NCI-H1417 treated with DMSO at 0.1 percent for 48 hours (cell line): ENCODE results near the gene LY6G6D.

Experiments
- DNase-seq: peaks from one replicate; lab custom pipeline; 2025; lab: John Stamatoyannopoulos, UW

The LY6G6D gene

DNA sequence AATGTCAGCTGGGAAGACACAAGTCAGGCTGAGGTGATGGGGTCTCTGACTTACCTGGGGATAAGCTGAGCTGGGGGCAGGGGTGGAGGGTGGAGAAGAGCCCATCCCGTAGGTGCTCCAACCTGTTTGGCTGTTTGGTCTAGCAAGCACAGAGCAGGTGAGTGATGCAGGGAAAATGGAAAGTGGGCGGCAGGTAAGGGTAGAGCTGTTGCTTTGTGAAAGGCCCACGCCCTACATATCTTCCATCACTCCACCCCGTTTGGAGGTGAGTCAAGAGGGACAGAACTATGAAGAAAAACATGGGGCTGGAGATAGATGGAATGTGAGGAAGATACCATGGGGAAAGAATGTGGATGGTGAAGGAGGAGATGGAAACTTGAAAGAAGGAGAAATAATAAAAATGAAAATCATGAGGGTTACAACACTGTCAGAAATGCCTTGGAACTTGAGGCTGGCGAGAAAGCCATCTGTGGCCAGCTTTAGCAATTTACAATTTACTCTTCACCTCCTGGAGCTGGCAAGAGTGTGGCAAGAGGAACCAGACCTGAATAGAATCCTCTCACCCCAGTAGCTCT is 5.1 kb downstream of the LY6G6D start:
- DNase-seq: no peak

DNA sequence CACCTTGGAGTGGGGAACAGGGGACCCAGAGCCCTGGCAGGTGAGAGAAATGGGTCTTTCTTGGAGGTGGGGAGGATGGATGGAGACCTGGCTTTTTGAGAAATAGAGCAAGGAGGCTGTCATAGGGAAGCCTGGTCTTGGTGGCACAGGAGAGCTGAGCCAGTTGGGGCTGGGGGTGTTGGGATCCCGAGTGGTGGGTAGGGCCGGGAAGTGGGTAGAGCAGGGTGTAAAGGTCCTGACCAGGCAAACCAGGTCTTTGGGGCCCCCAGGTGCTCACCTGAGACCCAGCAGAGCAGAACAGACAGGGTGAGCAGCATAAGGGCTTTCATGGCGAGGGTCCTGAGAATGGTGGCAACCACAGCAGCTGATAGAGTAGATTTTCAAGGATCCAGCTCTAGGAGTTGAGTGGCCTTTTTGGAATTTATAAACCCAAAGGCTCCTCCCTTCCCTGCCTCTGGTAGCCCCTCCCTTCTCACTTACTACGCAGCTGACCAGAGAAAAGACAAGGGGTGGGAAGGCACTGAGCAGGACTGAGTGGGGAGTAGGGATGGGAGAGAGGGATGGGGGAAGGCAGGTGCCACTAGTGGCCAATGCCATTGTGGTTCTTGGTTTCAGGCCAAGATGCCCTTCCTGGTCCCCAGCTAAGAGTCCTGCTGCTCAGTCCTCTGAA is 6.3 kb downstream of the LY6G6D start, which contains the start of gene LY6G6C:
Gene LY6G6C (minus strand): TSS at position 396 of the 670 bp plus-strand sequence. CDS start 67 bp downstream, at position 329.
- no peak for DNase-seq

DNA sequence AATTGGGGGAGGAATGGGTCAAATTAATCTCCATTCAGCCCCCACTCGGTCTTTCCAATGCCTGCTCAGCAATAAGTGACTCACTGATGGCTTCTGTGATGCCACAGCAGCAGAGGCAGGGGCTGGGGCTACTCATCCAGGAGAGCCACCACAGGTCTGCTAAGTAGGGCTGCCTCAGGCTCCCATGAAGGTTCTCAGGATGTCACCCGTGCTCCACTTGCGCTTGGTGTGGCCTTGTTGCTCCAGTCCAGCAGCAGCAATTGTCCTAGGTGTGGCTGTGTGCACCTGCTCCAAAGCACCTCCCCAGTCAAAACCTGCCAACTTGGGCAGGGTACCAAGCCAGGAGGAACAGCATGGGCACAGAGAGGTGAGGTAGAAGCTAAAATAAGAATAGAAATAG is 7.0 kb downstream of the LY6G6D start:
- DNase-seq: no peak

DNA sequence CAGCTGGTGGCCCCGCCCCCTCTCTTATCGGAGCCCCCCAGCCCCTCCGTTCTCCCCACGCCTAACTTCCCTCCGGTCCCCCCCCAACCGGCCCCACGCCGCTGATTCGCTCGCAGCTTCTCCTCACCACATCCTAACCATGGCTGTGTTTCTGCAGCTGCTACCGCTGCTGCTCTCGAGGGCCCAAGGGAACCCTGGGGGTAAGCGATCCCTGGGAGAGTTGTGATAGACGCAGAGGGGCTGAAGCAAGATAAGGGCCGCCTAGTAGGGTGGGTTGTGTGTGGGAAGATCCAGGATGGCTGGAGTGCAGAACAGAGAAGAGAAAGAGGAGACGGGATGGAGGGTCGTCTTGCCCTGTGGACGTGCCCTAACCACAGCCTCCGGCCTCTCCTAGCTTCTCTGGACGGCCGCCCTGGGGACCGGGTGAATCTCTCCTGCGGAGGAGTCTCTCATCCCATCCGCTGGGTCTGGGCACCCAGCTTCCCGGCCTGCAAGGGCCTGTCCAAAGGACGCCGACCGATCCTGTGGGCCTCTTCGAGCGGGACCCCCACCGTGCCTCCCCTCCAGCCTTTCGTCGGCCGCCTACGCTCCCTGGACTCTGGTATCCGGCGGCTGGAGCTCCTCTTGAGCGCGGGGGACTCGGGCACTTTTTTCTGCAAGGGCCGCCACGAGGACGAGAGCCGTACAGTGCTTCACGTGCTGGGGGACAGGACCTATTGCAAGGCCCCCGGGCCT is 8.3 kb downstream of the LY6G6D start, which contains the start of gene MPIG6B:
Gene MPIG6B (plus strand): TSS at position 129 of the 735 bp plus-strand sequence. CDS start 11 bp downstream, at position 140.
- no peak for DNase-seq

DNA sequence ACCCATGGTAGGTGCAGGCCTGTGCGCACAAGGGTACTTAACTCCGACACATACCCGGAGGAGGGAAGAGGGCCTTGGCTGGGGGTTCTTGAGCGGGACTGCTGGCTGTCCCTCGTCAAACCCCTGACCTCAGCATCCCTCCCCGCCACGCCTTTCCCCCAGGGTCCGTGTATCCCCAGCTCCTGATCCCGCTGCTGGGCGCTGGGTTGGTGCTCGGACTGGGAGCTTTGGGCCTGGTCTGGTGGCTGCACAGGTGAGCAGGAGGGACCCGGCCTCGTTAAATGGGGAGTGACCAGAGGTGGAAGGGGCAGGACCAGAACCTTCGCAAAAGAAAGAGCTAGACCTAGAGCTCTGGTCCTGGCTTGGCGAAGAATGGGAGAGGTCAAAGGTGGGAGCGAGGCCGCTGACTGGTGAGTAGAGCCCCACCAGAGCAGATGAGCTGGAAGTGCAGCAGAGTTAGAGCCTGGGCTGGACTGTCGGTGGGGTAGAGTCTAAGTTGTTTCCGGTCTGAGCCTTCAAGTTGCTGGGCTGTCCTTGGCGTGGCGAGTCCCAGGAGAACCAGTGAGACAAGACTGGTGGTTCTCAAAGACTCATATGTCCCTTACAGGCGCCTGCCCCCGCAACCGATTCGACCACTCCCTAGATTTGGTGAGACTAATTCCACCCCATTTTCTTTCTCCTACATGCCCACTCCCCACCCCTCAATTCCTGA is 9.0 kb downstream of the LY6G6D start:
- no peak for DNase-seq

DNA sequence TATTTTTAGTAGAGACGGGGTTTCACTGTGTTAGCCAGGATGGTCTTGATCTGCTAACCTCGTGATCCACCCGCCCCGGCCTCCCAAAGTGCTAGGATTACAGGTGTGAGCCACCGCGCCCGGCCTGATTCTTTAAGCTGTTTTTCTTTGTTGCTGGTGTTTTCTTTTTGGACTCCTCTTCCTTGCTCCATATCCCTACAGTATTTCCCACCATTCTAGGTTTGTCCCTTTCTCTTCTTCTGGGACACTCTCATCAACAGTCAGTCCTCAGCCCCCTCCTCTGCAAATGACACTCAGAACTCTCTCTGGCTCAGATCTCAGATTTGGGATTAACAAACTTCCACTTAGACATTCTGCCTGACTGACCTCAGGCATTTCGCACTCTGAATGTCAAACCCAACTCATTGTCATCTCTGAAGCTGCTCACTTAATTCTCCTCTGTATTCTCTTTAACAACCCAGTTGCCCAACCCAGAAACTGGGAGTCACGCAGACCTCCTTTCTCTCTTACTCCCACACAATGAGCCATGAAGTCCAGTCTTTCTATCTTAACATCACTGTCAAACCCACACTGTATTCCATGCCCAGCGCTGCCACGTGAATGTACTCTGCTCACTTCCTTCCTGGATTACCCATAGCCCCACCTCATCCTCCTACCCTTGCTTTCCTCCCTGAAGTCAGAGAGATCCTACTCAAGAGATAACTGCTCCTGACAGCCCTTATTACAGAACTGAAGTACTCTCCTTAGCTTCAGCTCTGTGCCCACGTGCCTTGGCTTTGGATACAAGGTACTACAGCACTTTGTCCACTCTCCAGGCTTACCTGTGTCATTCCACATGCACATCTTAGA is 10.6 kb downstream of the LY6G6D start:
- DNase-seq: no peak

DNA sequence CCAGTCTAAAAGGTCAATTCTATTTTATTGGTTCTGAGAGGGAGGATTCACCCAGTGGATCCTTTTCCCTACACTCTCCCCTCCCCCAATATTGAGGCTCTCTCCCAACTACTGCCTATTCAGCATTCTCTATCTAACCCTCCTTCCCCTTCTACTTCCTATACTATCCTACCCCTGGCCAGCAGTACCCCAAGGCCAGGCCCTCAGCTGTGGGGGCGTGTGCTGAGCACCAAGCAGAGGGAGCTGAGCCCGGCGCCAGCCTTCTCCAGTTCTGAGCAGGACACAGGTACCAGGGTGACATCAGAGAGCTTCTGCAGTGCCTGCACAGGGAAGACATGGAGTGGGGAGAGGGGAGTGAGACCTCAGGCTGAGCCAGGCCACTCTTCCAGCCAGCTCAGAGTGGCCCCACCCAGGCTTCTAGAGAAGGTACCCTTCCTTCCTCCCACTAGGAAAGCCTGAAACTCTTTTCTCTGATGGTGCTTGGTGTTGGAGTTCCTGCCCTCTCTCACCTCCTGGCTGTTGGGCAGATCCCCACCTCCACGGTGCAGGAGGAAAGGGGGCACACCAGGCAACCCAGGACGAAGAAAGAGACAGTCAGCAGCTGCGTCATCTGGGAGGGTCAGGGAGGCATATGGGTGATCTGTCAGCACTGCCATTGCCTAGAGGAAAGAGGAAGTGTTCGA is 12.0 kb downstream of the LY6G6D start:
- no peak for DNase-seq

DNA sequence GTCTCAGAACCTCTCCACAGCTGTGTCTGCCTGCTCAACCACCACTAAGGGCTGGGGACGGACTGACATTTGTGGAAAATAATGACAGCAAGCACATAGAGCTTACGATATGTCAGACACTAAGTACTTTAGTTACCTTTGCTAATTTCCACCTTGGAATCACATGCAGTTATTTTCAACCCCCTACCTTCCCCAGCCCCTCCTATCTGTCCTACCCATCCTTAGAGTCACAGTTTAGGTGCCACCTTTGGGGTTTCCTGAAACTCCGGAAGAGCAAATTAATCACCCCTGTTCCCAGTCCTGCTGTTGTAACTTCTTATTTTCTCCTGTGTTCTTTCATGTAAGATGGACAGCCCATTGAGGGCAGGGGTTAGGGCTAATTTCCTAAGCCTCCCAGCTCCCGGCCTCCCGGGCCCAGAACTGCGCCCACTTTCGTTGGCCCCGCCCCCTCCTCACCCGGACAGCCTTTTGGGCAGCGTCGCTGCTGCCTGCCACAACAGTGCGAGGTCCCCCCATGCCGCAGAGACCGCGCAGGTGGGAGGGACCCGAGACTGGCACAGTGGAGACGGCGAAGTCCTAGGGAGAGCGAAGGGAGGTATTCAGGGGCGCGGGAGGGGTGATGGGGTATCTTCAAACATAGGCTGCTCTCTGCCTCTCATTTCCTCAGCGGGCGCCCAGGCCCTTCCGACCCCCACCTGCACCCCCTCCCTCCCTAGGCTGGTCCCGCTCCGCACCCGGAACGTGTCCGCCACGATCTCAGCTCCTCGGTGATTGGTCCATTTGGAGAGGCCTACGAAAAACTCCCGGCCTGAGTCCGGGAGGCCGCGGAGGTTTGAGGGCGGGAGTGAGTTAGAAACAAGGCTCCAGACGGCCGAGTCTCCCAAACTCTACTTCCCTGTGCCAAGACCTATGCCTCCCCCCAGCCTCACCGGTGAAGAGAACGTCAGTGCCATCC is 12.8 kb downstream of the LY6G6D start:
- no peak for DNase-seq

DNA sequence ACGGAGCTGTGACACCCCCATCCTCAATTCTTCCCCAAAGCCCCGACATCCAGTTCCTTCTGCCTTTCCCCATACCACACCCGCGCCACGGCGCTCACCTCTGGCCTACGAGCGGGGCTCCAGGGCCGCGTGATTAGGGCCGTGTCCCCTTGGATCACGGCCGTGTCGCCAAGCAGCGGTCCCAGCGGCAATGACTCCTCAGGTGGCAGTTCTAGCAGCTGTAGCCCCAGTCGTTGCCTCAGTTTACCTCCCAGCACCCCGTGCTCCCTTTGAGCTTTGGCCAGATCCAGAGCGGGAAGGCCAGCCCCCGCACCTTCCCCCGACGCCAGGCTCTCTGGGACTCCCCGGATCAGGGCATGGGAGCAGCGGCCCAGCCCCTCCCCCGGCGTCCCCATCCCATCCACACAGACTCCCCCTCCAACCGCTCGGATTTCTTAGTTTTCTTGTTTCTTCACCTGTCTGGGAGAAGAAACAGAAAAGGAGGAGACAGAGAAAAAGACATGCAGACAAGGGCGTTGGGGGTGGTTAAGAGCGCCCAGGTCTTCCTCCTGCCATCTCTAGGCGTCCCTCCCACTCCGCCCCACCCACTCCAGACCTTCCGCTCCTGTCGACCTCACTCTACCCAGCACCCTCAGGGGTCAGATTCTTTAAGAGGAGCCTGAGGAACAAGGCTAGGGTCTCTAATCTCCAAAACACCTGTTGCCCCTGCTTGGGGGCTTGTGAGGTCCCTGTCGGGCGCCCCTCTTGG is 13.8 kb downstream of the LY6G6D start, which contains the start of gene DDAH2:
Gene DDAH2 (minus strand): TSS at position 533 of the 748 bp plus-strand sequence. CDS start 138 bp downstream, at position 395.
- DNase-seq: no peak

DNA sequence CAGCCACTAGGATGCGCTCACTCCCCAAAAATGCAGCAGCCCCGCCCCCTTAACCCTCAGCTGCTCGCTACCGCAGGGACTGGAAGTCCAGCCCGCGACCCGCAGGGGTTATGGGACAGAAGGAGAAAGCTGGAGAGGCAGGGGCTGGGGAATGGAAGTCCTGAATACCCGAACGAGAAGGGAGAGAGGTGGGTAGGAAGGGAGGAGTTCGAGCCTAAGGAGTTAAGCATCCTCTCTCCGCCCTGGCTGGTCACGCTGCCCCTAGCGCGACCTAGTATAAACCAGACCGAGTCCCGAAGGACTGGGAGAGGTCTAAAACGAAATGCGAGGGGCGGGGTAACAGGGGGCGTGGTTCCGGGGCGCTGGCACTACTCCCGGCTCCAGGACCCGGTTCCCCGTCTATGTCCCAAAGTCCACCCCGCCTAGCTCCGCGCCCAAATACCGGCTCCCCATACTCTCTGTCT is 14.4 kb downstream of the LY6G6D start:
- no peak for DNase-seq

DNA sequence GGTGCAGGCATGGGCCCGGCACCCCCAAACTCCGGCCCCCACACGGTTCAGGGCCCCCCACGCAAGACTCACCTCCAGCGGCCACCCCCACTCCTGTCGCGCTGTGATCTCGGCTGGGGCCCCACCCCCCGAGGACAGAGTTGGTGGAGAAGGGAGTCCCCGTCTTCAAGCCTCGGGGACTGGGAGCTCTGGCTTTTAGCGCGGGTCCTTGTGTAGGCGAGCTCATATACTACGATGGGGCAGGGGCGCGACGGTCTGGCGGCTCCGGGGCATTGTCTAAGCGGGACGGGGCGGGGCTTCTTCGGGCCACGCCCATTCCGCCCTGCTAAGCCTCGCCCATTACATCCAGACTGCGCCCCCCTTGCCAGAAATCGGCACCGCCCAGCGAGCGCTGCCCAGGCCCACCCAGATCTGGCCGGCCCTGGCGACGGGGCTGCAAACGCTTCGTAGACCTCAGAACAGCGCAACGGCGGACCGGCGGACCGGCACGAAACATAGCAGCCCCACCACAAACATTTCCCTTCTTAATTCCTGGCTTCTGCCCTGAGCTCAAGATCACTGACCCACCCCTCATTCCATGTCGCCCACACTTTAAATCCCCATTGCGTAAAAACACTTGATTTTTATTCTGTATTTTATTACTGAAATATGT is 15.0 kb downstream of the LY6G6D start:
- DNase-seq: no peak

DNA sequence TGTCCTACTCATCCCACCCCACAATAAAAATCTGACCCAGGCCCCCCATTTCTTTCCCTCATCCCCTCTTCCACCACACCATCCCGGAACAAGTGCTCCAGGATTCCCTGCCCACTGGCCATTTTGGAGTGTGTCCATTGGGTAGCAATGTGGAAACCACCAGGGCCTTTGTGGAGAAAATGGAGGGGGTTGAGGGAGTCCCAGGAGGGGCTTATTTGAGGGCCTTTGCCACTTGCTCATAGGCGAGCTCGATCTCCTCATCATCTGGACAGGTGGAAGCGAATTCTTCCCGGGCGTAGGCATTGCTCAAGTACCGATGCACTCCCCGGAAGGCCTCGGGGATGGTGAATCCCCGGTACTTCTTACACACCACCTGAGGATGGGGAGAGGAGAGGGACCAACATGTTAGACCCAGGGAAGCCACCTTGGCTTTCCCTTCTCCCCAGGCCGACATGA is 15.5 kb downstream of the LY6G6D start:
- DNase-seq: no peak

DNA sequence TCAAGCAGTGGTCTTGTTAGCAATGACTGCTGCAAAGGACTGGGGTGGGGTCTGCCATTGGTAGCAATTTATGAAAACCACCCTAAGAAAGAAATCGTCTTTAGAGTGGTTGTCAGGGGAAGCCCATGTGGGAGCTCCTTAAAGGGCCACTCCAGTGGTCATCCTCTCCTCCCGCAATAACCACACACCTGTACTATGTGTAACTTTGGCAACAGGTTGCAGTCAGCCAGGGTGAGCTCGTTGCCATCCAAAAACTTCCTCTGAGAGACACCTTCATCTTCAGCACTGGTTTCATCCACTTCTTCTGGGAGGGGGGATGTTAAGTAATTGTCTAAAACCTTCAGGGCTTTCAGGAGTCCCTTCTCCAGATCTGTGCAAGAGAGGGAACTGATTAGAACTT is 16.9 kb downstream of the LY6G6D start:
- no peak for DNase-seq

DNA sequence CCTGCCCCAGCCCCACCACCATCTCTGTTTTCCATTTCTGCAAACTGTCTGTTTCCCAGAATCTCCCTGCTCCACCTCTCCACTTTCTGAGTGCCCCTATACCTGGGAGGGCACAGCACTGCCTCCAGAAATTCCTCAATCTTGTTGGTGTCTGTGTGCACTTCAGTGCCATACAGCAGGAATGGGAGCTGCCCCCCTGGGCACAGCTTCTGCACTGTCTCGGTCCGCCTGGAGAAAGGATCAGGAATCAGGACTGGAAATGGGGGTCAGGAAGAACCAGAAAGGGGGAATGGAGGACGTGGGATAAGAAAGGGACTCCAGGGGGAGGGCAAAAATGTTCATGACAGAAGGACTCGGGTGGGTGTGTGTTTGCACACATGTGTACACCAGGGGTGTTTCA is 18.6 kb downstream of the LY6G6D start:
- no peak for DNase-seq

DNA sequence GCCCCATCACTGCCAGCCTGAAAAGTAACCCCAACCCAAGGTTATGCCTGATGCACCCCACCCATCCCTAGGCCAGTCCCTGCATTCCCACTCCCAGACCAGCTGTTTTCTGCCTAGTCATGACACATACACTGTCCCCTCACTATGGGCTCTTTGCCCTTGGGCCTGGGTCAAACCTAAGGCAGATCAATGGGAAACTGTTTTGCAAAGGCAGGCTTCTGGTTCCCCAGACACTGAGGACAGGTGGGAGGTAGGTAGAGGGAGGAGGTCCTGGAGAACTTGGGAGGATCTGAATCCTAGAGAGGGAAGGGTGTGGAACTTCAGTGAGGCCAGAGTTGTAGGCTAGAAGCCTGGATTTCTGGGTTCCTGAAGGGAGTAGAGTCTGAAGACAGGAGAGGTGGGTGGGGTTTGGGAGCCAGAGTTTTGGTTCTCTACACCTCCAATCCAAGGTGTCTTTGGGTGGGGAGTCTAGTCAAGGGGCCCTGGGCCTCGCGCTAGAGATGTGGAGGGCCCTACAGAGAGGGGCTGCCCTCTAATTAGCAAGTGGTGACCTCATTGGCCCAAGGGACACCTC is 19.2 kb downstream of the LY6G6D start:
- DNase-seq: no peak

DNA sequence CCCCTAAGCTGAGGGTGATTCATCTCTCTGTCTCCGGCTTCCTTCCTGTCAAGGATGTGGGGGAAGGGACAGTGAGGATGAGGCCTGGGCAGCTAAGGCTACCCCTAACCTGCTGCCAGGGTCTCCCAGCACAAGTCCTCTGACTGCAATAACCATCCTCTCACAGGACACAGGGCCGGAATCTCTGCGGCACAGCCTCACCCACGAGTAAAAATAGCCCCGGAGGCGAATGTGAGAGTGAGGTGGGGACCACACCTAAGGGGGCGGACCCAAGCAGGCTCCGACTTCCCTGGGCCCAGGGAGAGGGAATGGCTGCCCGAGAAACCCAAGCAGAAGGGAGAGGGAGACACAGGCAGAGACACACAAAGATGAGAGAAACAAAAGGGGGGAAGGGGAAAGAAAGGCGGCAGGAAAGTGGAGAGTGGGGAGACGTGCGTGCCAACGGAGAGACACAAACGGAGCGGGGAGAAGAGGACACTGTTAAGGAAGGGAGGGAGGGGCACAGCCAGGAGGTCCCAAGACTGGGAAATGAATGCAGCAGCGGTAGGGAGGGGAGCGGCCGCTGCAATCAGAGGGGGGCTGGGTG is 19.8 kb downstream of the LY6G6D start:
- DNase-seq: no peak

DNA sequence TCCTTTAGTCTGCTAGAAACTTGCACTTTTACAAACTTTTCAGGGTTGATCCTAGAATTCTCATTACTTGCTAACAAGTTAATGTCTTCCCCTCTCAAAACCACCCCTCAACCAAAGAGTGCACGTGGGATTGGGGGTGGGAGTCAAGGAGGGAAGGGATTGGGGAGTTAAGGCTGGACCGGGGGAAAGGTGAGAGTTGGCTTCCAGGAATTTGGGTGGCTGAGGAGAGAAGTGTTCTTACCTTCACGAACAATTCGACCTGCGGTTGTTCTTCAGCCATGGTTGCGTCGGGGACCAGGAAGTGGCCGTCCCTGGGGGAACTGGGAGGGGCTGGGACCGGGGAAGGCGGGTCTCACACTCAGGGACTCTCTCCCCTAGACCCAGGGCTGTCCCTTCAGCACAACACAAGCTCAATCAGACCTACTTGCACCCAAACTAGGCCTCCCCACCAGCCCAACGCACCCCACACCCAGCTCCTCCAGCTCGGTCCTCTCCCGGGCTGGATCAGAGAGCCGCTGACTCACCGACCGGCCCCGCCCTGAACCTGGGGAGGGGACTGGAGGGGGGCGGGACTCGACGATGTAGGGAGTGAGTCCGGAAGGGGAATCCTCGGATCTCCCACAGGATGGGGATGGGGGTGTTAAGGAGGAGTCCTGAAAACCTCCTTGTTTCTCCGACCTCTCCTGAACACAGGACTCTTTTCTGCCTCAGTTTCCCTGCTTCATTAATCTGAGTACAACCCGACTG is 21.0 kb downstream of the LY6G6D start, which contains the start of gene CLIC1:
Gene CLIC1 (minus strand): TSS at position 510 of the 747 bp plus-strand sequence. CDS start 230 bp downstream, at position 280.
- no peak for DNase-seq
